ENCODE results near the gene TAF9. TPM values are rescaled to one million over a fixed set of nuclear protein-coding genes. Genes with fewer than 3 reads are reported as not detected.

The TAF9 gene
- total and polyA plus RNA-seq, 8 donors: 1.2 to 77.9 (median 36.2) TPM

DNA sequence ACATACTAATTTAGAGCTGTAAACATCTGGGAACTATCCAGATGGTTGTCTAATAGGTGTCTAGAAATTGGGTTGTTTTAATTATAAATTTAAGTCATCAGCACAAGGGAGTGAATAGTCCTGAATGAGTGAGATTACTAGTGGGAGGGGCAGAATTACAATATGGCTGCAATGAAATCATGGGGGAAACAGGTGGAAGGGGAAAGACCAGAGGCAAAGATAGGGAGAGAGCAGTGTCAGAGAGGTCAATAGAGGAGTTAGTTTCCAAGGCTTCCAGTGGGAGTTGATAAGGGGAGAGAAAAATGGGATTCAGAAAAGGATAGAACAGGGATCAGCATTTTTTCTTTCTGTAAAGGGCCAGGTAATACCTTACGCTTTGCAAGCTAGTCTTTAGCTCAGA is 8.9 kb downstream of the TAF9 start:
- peaks cover 6 to 62% (median 35%) of the 10 kb centered on the region in 4 donors for H3K36me3 ChIP-seq
- intact Hi-C loops (cut with DNase I; ENCODE audit: low total_unique reads): loop anchor here (10.0 kb wide), 1 partner anchor 266 kb away; the partner anchor contains the start of gene SLC30A5
- no peaks in the 10 kb centered on the region for H3K9me3 ChIP-seq
- H3K4me1 ChIP-seq: peaks cover 0 to 5% (median 0%) of the 10 kb centered on the region in 4 donors
- H3K27me3 ChIP-seq: no peaks in the 10 kb centered on the region
- WGBS, 5 donors: 56 to 81% (median 64%) methylated on average over 1 of the region's 1 CpG
- no peak for DNase-seq
- no peak for TF ChIP-seq CTCF (IDR thresholded peaks at IDR 0.05)
- no peak for TF ChIP-seq POLR2A (IDR thresholded peaks at IDR 0.05)
- TF ChIP-seq EP300 (IDR thresholded peaks at IDR 0.05): no peak
- H3K27ac ChIP-seq: peak overlapping the region in 1 of 5 donors; percentile 9
- H3K4me3 ChIP-seq: no peak overlapping the region

DNA sequence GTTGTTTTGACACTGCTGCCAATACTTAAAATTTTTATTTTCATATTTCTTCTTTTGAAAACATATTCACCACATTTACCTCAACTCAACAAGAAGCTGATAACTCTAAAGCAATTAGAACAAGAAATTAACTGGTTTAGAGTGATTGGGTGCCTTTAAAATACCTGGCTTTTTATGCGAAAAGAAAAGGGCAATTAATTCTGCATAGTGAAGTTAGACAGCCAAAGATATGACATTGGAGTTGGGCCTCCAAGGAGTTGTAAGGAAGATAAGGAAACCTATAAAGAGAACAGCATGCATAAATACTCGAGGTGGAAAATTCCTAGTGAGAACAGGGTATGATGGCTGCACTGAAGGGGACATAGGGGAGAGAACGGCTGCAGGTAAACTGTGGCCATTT is 9.6 kb downstream of the TAF9 start:
- peaks cover 0 to 5% (median 0%) of the 10 kb centered on the region in 4 donors for H3K4me1 ChIP-seq
- intact Hi-C loops (cut with DNase I; ENCODE audit: low total_unique reads): loop anchor here (10.0 kb wide), 1 partner anchor 265 kb away; the partner anchor contains the start of gene SLC30A5
- no peaks in the 10 kb centered on the region for H3K9me3 ChIP-seq
- no peak for DNase-seq
- 64 to 78% (median 69%) methylated on average over 3 of the region's 3 CpGs for WGBS, 5 donors
- TF ChIP-seq POLR2AphosphoS5 (IDR thresholded peaks at IDR 0.05) (no peak), EP300 (IDR thresholded peaks at IDR 0.05) (no peak), CTCF (IDR thresholded peaks at IDR 0.05) (no peak), POLR2A (IDR thresholded peaks at IDR 0.05) (no peak)
- peak overlapping the region in 1 of 5 donors; percentile 9 for H3K27ac ChIP-seq
- H3K36me3 ChIP-seq: peaks cover 0 to 62% (median 35%) of the 10 kb centered on the region in 4 donors
- no peak overlapping the region for H3K4me3 ChIP-seq
- H3K27me3 ChIP-seq: no peaks in the 10 kb centered on the region

DNA sequence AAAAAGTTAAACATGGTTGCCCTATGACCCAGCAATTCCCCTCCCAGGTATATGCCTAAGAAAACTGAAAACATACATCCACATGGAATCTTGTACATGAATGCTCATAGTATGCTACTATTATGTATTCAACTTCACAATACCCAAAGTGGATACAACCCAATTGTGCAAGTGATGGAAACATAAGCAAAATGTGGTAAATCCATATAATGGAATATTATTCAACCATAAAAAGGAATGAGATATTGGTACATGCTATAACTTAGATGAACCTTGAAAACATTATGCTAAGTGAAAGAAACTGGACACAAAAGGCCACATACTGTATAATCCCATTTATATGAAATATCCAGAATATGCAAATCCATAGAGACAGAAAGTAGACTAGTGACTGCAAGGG is 18.7 kb downstream of the TAF9 start:
- Histone ChIP-seq H3K9me3 (no peaks in the 10 kb centered on the region), H3K27me3 (no peaks in the 10 kb centered on the region), H3K4me3 (no peak overlapping the region), H3K36me3 (peaks cover 25 to 60% (median 60%) of the 10 kb centered on the region in 4 donors), H3K4me1 (no peaks in the 10 kb centered on the region), H3K27ac (no peak overlapping the region)
- DNase-seq: no peak
- TF ChIP-seq POLR2AphosphoS5 (IDR thresholded peaks at IDR 0.05) (no peak), EP300 (IDR thresholded peaks at IDR 0.05) (no peak), CTCF (IDR thresholded peaks at IDR 0.05) (no peak), POLR2A (IDR thresholded peaks at IDR 0.05) (no peak)
- intact Hi-C loops (cut with DNase I; ENCODE audit: low total_unique reads): no loop called here

DNA sequence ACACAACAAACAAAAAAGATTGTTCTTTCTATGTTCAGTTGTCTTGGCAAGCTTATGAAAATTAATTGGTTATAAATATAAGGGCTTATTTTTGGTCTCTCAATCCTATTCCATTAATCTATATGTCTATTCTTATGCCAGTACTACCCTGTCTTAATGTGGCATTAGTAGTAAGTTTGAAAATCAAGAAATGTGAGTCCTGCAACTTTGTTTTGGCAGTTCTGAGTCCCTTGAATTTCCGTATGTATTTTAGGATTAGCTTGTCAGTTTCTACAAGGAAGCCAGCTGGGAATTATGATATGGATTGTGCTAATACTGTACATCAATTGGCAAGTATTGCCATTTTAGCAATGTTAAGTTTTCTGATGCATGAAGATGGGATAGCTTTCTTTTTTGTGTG is 26.2 kb downstream of the TAF9 start:
- H3K4me1 ChIP-seq: no peaks in the 10 kb centered on the region
- 35 to 55% (median 50%) methylated on average over 1 of the region's 1 CpG for WGBS, 5 donors
- TF ChIP-seq EP300 (IDR thresholded peaks at IDR 0.05) (no peak), POLR2AphosphoS5 (IDR thresholded peaks at IDR 0.05) (no peak), POLR2A (IDR thresholded peaks at IDR 0.05) (no peak), CTCF (IDR thresholded peaks at IDR 0.05) (no peak)
- H3K36me3 ChIP-seq: no peaks in the 10 kb centered on the region
- no peak overlapping the region for H3K27ac ChIP-seq
- H3K27me3 ChIP-seq: no peaks in the 10 kb centered on the region
- no peak for DNase-seq
- no peak overlapping the region for H3K4me3 ChIP-seq
- intact Hi-C loops (cut with DNase I; ENCODE audit: low total_unique reads): no loop called here
- H3K9me3 ChIP-seq: no peaks in the 10 kb centered on the region

Data from stomach (tissue), 9 donors.